Measurements from ENCODE around the gene TANGO6. TPM values are rescaled to one million over a fixed set of nuclear protein-coding genes. Genes with fewer than 3 reads are reported as not detected.

The TANGO6 gene
- total and polyA plus RNA-seq, 2 of the 8 experiments (the other 6 are each of a cell fraction or from before 2014, with no cell fraction given), result 5.0 to 19.5 TPM

DNA sequence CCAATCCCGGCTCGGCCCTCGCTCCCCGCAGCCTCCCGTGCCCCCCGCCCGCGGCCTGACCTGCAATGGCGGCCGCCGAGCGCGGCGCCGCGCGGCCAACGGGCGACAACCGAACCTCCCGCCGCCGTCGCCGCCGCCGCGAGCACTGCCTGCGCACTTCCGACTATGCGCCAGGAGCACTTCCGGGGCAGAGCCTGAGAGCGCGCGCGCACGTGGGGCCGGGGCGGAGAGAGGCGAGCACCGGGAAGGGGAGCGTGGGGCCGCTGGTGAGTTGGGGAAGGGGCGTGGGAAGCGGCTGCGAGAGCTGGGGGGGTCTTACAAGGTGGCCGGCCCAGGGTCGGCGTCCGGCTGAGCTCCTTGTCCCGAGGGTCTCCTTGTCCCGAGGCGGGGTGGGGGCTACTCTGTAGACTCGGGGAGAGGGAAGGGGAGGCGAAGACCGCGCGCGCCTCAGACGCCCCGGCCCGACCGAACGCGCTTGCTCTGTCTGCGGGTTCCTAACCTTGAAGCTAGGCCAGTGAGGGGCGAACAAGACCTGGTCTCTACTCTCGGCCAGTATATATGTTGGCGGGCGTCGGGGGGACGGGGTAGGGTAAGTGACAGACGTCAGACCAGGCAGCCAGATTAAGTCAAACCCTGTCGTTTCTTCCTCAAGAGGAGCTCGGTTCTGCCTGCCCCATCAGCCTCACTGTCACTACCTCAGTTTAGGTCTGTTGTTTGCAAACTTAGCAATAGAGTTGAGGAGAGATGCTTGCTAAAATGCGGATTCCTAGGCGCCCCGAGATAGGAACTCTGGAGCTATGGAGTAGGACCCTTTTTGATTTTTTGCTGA lies 289.3 kb downstream of the TANGO6 start, which contains the start of the genes CHTF8 and UTP4 (continued):
- TF ChIP-seq JUN (IDR thresholded peaks at IDR 0.05; ENCODE audit: low read depth, low read length) (no peak), SIN3A (conservative IDR thresholded peaks at IDR 0.05 in 1 of 2, IDR thresholded peaks at IDR 0.05 in 1 of 2; ENCODE audit: low read depth in 1 of 2, low read length in 2 of 2) (peak; percentile 78 to 82; a peak in 3 of 4 replicates), KDM4A (IDR thresholded peaks at IDR 0.05; ENCODE audit: low read depth, low read length, severe bottlenecking) (peak; percentile 68), FOSL1 (IDR thresholded peaks at IDR 0.05; ENCODE audit: insufficient read depth, low read depth, low read length) (0 out of 2 replicates have a peak, but pooled peaks have one; percentile 6), CTBP2 (IDR thresholded peaks at IDR 0.05; ENCODE audit: borderline replicate concordance, insufficient read depth, insufficient read length, low read length) (no peak), BRCA1 (IDR thresholded peaks at IDR 0.05; ENCODE audit: low read depth, low read length) (no peak), TEAD4 (IDR thresholded peaks at IDR 0.05; ENCODE audit: low read depth, low read length) (no peak), CHD2 (IDR thresholded peaks at IDR 0.05; ENCODE audit: low read length) (no peak), SRF (IDR thresholded peaks at IDR 0.05; ENCODE audit: low read depth, low read length) (no peak)
- TF ChIP-seq, protein P1, sequence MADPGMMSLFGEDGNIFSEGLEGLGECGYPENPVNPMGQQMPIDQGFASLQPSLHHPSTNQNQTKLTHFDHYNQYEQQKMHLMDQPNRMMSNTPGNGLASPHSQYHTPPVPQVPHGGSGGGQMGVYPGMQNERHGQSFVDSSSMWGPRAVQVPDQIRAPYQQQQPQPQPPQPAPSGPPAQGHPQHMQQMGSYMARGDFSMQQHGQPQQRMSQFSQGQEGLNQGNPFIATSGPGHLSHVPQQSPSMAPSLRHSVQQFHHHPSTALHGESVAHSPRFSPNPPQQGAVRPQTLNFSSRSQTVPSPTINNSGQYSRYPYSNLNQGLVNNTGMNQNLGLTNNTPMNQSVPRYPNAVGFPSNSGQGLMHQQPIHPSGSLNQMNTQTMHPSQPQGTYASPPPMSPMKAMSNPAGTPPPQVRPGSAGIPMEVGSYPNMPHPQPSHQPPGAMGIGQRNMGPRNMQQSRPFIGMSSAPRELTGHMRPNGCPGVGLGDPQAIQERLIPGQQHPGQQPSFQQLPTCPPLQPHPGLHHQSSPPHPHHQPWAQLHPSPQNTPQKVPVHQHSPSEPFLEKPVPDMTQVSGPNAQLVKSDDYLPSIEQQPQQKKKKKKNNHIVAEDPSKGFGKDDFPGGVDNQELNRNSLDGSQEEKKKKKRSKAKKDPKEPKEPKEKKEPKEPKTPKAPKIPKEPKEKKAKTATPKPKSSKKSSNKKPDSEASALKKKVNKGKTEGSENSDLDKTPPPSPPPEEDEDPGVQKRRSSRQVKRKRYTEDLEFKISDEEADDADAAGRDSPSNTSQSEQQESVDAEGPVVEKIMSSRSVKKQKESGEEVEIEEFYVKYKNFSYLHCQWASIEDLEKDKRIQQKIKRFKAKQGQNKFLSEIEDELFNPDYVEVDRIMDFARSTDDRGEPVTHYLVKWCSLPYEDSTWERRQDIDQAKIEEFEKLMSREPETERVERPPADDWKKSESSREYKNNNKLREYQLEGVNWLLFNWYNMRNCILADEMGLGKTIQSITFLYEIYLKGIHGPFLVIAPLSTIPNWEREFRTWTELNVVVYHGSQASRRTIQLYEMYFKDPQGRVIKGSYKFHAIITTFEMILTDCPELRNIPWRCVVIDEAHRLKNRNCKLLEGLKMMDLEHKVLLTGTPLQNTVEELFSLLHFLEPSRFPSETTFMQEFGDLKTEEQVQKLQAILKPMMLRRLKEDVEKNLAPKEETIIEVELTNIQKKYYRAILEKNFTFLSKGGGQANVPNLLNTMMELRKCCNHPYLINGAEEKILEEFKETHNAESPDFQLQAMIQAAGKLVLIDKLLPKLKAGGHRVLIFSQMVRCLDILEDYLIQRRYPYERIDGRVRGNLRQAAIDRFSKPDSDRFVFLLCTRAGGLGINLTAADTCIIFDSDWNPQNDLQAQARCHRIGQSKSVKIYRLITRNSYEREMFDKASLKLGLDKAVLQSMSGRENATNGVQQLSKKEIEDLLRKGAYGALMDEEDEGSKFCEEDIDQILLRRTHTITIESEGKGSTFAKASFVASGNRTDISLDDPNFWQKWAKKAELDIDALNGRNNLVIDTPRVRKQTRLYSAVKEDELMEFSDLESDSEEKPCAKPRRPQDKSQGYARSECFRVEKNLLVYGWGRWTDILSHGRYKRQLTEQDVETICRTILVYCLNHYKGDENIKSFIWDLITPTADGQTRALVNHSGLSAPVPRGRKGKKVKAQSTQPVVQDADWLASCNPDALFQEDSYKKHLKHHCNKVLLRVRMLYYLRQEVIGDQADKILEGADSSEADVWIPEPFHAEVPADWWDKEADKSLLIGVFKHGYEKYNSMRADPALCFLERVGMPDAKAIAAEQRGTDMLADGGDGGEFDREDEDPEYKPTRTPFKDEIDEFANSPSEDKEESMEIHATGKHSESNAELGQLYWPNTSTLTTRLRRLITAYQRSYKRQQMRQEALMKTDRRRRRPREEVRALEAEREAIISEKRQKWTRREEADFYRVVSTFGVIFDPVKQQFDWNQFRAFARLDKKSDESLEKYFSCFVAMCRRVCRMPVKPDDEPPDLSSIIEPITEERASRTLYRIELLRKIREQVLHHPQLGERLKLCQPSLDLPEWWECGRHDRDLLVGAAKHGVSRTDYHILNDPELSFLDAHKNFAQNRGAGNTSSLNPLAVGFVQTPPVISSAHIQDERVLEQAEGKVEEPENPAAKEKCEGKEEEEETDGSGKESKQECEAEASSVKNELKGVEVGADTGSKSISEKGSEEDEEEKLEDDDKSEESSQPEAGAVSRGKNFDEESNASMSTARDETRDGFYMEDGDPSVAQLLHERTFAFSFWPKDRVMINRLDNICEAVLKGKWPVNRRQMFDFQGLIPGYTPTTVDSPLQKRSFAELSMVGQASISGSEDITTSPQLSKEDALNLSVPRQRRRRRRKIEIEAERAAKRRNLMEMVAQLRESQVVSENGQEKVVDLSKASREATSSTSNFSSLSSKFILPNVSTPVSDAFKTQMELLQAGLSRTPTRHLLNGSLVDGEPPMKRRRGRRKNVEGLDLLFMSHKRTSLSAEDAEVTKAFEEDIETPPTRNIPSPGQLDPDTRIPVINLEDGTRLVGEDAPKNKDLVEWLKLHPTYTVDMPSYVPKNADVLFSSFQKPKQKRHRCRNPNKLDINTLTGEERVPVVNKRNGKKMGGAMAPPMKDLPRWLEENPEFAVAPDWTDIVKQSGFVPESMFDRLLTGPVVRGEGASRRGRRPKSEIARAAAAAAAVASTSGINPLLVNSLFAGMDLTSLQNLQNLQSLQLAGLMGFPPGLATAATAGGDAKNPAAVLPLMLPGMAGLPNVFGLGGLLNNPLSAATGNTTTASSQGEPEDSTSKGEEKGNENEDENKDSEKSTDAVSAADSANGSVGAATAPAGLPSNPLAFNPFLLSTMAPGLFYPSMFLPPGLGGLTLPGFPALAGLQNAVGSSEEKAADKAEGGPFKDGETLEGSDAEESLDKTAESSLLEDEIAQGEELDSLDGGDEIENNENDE (IDR thresholded peaks at IDR 0.05; ENCODE audit: insufficient replicate concordance, low read length), result no peak
